WTC11 (cell line): ENCODE data around the gene CPT1A. TPM values are rescaled to one million over a fixed set of nuclear protein-coding genes. Genes with fewer than 3 reads are reported as not detected.

Source experiments
- ATAC-seq: fragments of 200-7000 bp; cut with Tn5 transposase; 2 replicates; pipeline ENCODE4 v1.10.0; 2021; ENCODE audit warnings: mild to moderate bottlenecking, moderate library complexity
- CTCF ChIA-PET: fragments of 300-600 bp; sonication (Branson Sonifier 250); formaldehyde crosslinking; loops from one replicate; lab custom pipeline; 2021; ENCODE audit warnings: antibody characterized with exemption; lab: Charles Lee
- POLR2A ChIA-PET: fragments of 350-600 bp; sonication (Branson Sonifier 250); formaldehyde crosslinking; loops from one replicate; lab custom pipeline; 2021; ENCODE audit warnings: antibody characterized with exemption; lab: Charles Lee
- DNase-seq: peaks from one replicate; pipeline ENCODE4 v3.0.0; 2021; ENCODE audit warnings: low spot score
- H3K27ac Mint-ChIP-seq: 2 replicates; pipeline ENCODE4 v1.8.0; 2021; ENCODE audit warnings: mixed read lengths
- H3K27me3 Mint-ChIP-seq: 2 replicates; pipeline ENCODE4 v1.8.0; 2021; ENCODE audit warnings: low read depth, mild to moderate bottlenecking, moderate library complexity, mixed read lengths
- H3K36me3 Mint-ChIP-seq: 2 replicates; pipeline ENCODE4 v1.8.0; 2021; ENCODE audit warnings: mixed read lengths
- H3K4me1 Mint-ChIP-seq: 2 replicates; pipeline ENCODE4 v1.8.0; 2022; ENCODE audit warnings: mixed read lengths
- H3K4me3 Mint-ChIP-seq: 2 replicates; pipeline ENCODE4 v1.8.0; 2021; ENCODE audit warnings: mild to moderate bottlenecking, moderate library complexity, mixed read lengths
- H3K9me3 Mint-ChIP-seq: 2 replicates; pipeline ENCODE4 v1.8.0; 2021; ENCODE audit warnings: mixed read lengths
- ATF1 ChIP-seq: sonication (generic); formaldehyde crosslinking; IDR thresholded peaks from 2 replicates; pipeline ENCODE4 v1.8.1; 2023; ENCODE audit warnings: mild to moderate bottlenecking, moderate library complexity, missing genetic modification reagents
- HMGA2 ChIP-seq: fragments of 250-450 bp; sonication (Bioruptor Pico); IDR thresholded peaks from 2 replicates; pipeline ENCODE4 v1.4.0; 2021; ENCODE audit warnings: mild to moderate bottlenecking, moderate library complexity
- SMAD4 ChIP-seq: sonication (generic); formaldehyde crosslinking; IDR thresholded peaks from 2 replicates; pipeline ENCODE4 v1.8.0; 2022; ENCODE audit warnings: mild to moderate bottlenecking, missing genetic modification reagents
- SOX15 ChIP-seq: fragments of 250-450 bp; sonication (Bioruptor Pico); IDR thresholded peaks from 2 replicates; pipeline ENCODE4 v1.9.0; 2021; ENCODE audit warnings: mild to moderate bottlenecking
- SP1 ChIP-seq: sonication (generic); formaldehyde crosslinking; conservative IDR thresholded peaks from 2 replicates; pipeline ENCODE4 v1.8.1; 2022; ENCODE audit warnings: missing genetic modification reagents
- TEAD4 ChIP-seq: sonication (generic); formaldehyde crosslinking; IDR thresholded peaks from 2 replicates; pipeline ENCODE4 v1.8.0; 2022; ENCODE audit warnings: mild to moderate bottlenecking, missing genetic modification reagents
- TP53 ChIP-seq: sonication (generic); formaldehyde crosslinking; IDR thresholded peaks from 2 replicates; pipeline ENCODE4 v1.8.1; 2023; ENCODE audit warnings: mild to moderate bottlenecking, missing genetic modification reagents
- ZNF232 ChIP-seq: sonication (generic); formaldehyde crosslinking; IDR thresholded peaks from 2 replicates; pipeline ENCODE4 v1.8.0; 2022; ENCODE audit warnings: mild to moderate bottlenecking, missing genetic modification reagents
- total RNA-seq: library from RNA; stranded (reverse); gene quantifications from 3 replicates; pipeline ENCODE4 v1.2.3, GENCODE V29; 2021
- TF ChIP-seq, protein P1 (sequence below): sonication (generic); formaldehyde crosslinking; IDR thresholded peaks from 2 replicates; pipeline ENCODE4 v1.8.1; 2022; ENCODE audit warnings: mild to moderate bottlenecking, moderate library complexity, missing genetic modification reagents
- TF ChIP-seq, protein P2 (sequence below): fragments of 250-450 bp; sonication (Bioruptor Pico); IDR thresholded peaks from 2 replicates; pipeline ENCODE4 v1.9.0; 2021; ENCODE audit warnings: mild to moderate bottlenecking
- TF ChIP-seq, protein P3 (sequence below): sonication (generic); formaldehyde crosslinking; IDR thresholded peaks from 2 replicates; pipeline ENCODE4 v1.8.0; 2023; ENCODE audit warnings: missing genetic modification reagents
- TF ChIP-seq, protein P4 (sequence below): sonication (generic); formaldehyde crosslinking; IDR thresholded peaks from 2 replicates; pipeline ENCODE4 v1.8.1; 2023; ENCODE audit warnings: mild to moderate bottlenecking, moderate library complexity, missing genetic modification reagents
- TF ChIP-seq, protein P5 (sequence below): fragments of 250-450 bp; sonication (Bioruptor Pico); IDR thresholded peaks from 2 replicates; pipeline ENCODE4 v1.9.0; 2021; ENCODE audit warnings: mild to moderate bottlenecking, borderline replicate concordance
- TF ChIP-seq, protein P6 (sequence below): fragments of 200-600 bp; IDR thresholded peaks from 2 replicates; pipeline ENCODE4 v1.8.0; 2022; ENCODE audit warnings: antibody characterized with exemption
- TF ChIP-seq, protein P7 (sequence below): sonication (generic); formaldehyde crosslinking; IDR thresholded peaks from 2 replicates; pipeline ENCODE4 v1.8.0; 2022; ENCODE audit warnings: mild to moderate bottlenecking, missing genetic modification reagents
- TF ChIP-seq, protein P8 (sequence below): fragments of 250-450 bp; sonication (Bioruptor Pico); IDR thresholded peaks from 2 replicates; pipeline ENCODE4 v1.9.0; 2021; ENCODE audit warnings: moderate library complexity, mild to moderate bottlenecking, inconsistent platforms, borderline replicate concordance
- TF ChIP-seq, protein P9 (sequence below): sonication (generic); formaldehyde crosslinking; IDR thresholded peaks from 2 replicates; pipeline ENCODE4 v1.8.0; 2023; ENCODE audit warnings: missing genetic modification reagents, mild to moderate bottlenecking, borderline replicate concordance

CPT1A gene
- total RNA-seq, 1 experiment from 2014 or later = 28.1 TPM

DNA sequence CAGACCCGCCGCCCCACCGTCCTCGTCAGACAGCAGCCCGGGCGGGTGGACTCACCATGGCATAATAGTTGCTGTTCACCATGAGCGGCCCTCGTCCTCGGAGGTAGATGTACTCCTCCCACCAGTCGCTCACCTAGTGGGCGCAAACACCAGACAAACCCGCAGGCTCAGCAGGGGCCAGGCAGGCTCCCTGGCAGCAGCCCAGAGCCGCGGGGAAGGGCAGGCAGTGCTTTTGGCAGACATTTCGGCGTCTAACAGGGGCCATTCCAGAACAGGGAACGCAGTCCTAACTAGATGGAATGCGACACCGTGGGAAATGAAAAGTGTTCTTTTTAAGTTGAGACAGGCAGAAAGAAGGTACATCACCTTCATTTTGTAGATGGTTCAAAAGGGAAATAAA is 44.9 kb downstream of the CPT1A start:
- no peak for ATAC-seq
- Mint-ChIP-seq H3K27ac (no peak overlapping the region), H3K4me1 (peaks cover 6% of the 10 kb centered on the region; the same call in 1 of the 2 replicates), H3K4me3 (no peak overlapping the region), H3K36me3 (peaks cover 15% of the 10 kb centered on the region), H3K9me3 (no peaks in the 10 kb centered on the region), H3K27me3 (no peaks in the 10 kb centered on the region)
- no peak for TF ChIP-seq HMGA2 (CRISPR knock-in tag)
- TF ChIP-seq, protein P1, sequence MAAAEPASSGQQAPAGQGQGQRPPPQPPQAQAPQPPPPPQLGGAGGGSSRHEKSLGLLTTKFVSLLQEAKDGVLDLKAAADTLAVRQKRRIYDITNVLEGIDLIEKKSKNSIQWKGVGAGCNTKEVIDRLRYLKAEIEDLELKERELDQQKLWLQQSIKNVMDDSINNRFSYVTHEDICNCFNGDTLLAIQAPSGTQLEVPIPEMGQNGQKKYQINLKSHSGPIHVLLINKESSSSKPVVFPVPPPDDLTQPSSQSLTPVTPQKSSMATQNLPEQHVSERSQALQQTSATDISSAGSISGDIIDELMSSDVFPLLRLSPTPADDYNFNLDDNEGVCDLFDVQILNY = no peak
- TF ChIP-seq, protein P2, sequence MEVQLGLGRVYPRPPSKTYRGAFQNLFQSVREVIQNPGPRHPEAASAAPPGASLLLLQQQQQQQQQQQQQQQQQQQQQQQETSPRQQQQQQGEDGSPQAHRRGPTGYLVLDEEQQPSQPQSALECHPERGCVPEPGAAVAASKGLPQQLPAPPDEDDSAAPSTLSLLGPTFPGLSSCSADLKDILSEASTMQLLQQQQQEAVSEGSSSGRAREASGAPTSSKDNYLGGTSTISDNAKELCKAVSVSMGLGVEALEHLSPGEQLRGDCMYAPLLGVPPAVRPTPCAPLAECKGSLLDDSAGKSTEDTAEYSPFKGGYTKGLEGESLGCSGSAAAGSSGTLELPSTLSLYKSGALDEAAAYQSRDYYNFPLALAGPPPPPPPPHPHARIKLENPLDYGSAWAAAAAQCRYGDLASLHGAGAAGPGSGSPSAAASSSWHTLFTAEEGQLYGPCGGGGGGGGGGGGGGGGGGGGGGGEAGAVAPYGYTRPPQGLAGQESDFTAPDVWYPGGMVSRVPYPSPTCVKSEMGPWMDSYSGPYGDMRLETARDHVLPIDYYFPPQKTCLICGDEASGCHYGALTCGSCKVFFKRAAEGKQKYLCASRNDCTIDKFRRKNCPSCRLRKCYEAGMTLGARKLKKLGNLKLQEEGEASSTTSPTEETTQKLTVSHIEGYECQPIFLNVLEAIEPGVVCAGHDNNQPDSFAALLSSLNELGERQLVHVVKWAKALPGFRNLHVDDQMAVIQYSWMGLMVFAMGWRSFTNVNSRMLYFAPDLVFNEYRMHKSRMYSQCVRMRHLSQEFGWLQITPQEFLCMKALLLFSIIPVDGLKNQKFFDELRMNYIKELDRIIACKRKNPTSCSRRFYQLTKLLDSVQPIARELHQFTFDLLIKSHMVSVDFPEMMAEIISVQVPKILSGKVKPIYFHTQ (CRISPR knock-in tag) = no peak
- TF ChIP-seq, protein P3, sequence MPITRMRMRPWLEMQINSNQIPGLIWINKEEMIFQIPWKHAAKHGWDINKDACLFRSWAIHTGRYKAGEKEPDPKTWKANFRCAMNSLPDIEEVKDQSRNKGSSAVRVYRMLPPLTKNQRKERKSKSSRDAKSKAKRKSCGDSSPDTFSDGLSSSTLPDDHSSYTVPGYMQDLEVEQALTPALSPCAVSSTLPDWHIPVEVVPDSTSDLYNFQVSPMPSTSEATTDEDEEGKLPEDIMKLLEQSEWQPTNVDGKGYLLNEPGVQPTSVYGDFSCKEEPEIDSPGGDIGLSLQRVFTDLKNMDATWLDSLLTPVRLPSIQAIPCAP = no peak
- TF ChIP-seq, protein P4, sequence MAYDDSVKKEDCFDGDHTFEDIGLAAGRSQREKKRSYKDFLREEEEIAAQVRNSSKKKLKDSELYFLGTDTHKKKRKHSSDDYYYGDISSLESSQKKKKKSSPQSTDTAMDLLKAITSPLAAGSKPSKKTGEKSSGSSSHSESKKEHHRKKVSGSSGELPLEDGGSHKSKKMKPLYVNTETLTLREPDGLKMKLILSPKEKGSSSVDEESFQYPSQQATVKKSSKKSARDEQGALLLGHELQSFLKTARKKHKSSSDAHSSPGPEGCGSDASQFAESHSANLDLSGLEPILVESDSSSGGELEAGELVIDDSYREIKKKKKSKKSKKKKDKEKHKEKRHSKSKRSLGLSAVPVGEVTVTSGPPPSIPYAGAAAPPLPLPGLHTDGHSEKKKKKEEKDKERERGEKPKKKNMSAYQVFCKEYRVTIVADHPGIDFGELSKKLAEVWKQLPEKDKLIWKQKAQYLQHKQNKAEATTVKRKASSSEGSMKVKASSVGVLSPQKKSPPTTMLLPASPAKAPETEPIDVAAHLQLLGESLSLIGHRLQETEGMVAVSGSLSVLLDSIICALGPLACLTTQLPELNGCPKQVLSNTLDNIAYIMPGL (CRISPR knock-in tag) = no peak
- no peak for TF ChIP-seq SP1
- TF ChIP-seq, protein P5, sequence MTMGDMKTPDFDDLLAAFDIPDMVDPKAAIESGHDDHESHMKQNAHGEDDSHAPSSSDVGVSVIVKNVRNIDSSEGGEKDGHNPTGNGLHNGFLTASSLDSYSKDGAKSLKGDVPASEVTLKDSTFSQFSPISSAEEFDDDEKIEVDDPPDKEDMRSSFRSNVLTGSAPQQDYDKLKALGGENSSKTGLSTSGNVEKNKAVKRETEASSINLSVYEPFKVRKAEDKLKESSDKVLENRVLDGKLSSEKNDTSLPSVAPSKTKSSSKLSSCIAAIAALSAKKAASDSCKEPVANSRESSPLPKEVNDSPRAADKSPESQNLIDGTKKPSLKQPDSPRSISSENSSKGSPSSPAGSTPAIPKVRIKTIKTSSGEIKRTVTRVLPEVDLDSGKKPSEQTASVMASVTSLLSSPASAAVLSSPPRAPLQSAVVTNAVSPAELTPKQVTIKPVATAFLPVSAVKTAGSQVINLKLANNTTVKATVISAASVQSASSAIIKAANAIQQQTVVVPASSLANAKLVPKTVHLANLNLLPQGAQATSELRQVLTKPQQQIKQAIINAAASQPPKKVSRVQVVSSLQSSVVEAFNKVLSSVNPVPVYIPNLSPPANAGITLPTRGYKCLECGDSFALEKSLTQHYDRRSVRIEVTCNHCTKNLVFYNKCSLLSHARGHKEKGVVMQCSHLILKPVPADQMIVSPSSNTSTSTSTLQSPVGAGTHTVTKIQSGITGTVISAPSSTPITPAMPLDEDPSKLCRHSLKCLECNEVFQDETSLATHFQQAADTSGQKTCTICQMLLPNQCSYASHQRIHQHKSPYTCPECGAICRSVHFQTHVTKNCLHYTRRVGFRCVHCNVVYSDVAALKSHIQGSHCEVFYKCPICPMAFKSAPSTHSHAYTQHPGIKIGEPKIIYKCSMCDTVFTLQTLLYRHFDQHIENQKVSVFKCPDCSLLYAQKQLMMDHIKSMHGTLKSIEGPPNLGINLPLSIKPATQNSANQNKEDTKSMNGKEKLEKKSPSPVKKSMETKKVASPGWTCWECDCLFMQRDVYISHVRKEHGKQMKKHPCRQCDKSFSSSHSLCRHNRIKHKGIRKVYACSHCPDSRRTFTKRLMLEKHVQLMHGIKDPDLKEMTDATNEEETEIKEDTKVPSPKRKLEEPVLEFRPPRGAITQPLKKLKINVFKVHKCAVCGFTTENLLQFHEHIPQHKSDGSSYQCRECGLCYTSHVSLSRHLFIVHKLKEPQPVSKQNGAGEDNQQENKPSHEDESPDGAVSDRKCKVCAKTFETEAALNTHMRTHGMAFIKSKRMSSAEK (CRISPR knock-in tag) = no peak
- no peak for TF ChIP-seq TP53 (CRISPR knock-in tag)
- no peak for TF ChIP-seq ZNF232 (CRISPR knock-in tag)
- TF ChIP-seq ATF1 (CRISPR knock-in tag) = no peak
- TF ChIP-seq, protein P6, sequence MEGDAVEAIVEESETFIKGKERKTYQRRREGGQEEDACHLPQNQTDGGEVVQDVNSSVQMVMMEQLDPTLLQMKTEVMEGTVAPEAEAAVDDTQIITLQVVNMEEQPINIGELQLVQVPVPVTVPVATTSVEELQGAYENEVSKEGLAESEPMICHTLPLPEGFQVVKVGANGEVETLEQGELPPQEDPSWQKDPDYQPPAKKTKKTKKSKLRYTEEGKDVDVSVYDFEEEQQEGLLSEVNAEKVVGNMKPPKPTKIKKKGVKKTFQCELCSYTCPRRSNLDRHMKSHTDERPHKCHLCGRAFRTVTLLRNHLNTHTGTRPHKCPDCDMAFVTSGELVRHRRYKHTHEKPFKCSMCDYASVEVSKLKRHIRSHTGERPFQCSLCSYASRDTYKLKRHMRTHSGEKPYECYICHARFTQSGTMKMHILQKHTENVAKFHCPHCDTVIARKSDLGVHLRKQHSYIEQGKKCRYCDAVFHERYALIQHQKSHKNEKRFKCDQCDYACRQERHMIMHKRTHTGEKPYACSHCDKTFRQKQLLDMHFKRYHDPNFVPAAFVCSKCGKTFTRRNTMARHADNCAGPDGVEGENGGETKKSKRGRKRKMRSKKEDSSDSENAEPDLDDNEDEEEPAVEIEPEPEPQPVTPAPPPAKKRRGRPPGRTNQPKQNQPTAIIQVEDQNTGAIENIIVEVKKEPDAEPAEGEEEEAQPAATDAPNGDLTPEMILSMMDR = no peak
- TF ChIP-seq TEAD4 (CRISPR knock-in tag) = no peak
- TF ChIP-seq SOX15 (CRISPR knock-in tag) = no peak
- CTCF ChIA-PET = no interaction called here
- POLR2A ChIA-PET = no interaction called here
- DNase-seq = no peak

DNA sequence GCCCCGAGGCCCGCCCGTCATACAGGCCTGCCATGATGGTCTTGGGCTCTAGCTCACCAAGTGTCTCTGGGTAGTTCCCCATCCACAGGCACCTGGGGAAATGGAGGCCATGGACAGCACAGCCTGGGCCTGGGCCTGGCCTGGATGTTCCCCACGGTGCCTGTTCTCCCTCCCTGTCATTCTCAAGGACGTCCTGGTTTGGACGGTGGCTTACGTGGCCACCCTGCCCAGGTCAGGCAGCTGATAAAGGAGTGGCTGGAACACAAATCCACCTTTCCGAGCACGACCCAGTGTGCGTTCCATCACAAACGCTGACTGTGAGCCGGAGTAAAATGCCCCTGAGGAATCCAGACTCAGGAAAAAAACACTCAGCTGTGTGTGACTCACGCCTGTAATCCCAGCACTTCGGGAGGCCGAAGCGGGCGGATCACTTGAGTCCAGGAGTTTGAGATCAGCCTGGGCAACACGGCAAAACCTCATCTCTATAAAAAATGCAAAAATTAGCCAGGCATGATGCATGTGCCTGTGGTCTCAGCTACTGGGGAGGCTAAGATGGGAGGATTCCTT is 49.2 kb downstream of the CPT1A start:
- TF ChIP-seq, protein P7, sequence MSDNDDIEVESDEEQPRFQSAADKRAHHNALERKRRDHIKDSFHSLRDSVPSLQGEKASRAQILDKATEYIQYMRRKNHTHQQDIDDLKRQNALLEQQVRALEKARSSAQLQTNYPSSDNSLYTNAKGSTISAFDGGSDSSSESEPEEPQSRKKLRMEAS (CRISPR knock-in tag) = no peak
- TF ChIP-seq, protein P8, sequence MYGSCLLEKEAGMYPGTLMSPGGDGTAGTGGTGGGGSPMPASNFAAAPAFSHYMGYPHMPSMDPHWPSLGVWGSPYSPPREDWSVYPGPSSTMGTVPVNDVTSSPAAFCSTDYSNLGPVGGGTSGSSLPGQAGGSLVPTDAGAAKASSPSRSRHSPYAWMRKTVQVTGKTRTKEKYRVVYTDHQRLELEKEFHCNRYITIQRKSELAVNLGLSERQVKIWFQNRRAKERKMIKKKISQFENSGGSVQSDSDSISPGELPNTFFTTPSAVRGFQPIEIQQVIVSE (CRISPR knock-in tag) = no peak
- TF ChIP-seq ZNF232 (CRISPR knock-in tag) (no peak), SMAD4 (CRISPR knock-in tag) (no peak), ATF1 (CRISPR knock-in tag) (no peak)
- TF ChIP-seq, protein P9, sequence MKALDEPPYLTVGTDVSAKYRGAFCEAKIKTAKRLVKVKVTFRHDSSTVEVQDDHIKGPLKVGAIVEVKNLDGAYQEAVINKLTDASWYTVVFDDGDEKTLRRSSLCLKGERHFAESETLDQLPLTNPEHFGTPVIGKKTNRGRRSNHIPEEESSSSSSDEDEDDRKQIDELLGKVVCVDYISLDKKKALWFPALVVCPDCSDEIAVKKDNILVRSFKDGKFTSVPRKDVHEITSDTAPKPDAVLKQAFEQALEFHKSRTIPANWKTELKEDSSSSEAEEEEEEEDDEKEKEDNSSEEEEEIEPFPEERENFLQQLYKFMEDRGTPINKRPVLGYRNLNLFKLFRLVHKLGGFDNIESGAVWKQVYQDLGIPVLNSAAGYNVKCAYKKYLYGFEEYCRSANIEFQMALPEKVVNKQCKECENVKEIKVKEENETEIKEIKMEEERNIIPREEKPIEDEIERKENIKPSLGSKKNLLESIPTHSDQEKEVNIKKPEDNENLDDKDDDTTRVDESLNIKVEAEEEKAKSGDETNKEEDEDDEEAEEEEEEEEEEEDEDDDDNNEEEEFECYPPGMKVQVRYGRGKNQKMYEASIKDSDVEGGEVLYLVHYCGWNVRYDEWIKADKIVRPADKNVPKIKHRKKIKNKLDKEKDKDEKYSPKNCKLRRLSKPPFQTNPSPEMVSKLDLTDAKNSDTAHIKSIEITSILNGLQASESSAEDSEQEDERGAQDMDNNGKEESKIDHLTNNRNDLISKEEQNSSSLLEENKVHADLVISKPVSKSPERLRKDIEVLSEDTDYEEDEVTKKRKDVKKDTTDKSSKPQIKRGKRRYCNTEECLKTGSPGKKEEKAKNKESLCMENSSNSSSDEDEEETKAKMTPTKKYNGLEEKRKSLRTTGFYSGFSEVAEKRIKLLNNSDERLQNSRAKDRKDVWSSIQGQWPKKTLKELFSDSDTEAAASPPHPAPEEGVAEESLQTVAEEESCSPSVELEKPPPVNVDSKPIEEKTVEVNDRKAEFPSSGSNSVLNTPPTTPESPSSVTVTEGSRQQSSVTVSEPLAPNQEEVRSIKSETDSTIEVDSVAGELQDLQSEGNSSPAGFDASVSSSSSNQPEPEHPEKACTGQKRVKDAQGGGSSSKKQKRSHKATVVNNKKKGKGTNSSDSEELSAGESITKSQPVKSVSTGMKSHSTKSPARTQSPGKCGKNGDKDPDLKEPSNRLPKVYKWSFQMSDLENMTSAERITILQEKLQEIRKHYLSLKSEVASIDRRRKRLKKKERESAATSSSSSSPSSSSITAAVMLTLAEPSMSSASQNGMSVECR (CRISPR knock-in tag) = no peak
- TF ChIP-seq, all 79 proteins: peak for 0
- no peak for DNase-seq
- ChIA-PET CTCF (no interaction called here), POLR2A (no interaction called here)
- Mint-ChIP-seq H3K4me1 (no peaks in the 10 kb centered on the region), H3K4me3 (no peak overlapping the region), H3K36me3 (peaks cover 9% of the 10 kb centered on the region), H3K27me3 (no peaks in the 10 kb centered on the region), H3K9me3 (no peaks in the 10 kb centered on the region), H3K27ac (no peak overlapping the region)
- no peak for ATAC-seq
